ENCODE results near the gene P2RX1. TPM values are rescaled to one million over a fixed set of nuclear protein-coding genes. Genes with fewer than 3 reads are reported as not detected.

P2RX1 gene
- total RNA-seq, 1 experiment from 2014 or later, result not detected

DNA sequence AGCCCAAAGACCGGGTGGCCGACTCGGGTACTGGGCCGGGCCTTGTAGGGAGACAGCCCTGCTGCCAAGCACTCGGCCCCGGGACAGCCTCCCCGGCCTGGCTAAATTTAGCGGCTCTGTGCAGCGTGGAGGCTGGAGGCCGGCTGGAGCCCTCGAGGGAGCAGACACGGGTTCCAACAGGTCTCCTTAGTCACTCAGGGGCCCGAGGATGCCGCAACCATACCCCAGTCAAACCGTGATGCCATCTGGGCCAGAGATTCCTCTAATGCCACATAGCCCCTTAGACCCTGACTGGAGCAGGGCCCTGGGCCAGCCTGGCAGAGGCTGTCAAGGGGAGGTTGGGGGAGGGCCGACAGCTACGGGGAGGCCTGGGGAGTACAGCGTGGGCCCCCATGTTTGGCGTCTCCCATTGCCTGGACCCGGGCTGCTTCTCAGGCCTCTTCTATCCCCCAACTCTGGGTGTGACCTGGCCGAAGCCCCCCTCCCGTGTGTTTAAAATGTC lies 2.9 kb upstream of the P2RX1 start:
- DNase-seq, result no peak
- POLR2A ChIA-PET (ENCODE audit: unreplicated experiment), result no interaction called here
- Histone ChIP-seq H3K4me1 (replicated peaks; ENCODE audit: insufficient read depth) (no peaks in the 10 kb centered on the region), H2AFZ (no peak overlapping the region), H3K36me3 (ENCODE audit: low read depth) (no peaks in the 10 kb centered on the region), H3K27ac (no peak overlapping the region), H3K4me3 (no peak overlapping the region), H3K79me2 (ENCODE audit: low read depth) (no peaks in the 10 kb centered on the region), H3K9me3 (ENCODE audit: insufficient read depth, low read depth) (no peaks in the 10 kb centered on the region), H3K27me3 (ENCODE audit: insufficient read depth, low read depth) (0 out of 2 replicates have a peak, but pooled peaks cover 7% of the 10 kb centered on the region), H3K4me2 (no peak overlapping the region), H4K20me1 (ENCODE audit: insufficient read depth) (no peaks in the 10 kb centered on the region), H3K9me2 (ENCODE audit: insufficient read depth) (no peaks in the 10 kb centered on the region), H3F3A (ENCODE audit: insufficient read depth, low read depth) (no peaks in the 10 kb centered on the region)
- TF ChIP-seq, protein P1, sequence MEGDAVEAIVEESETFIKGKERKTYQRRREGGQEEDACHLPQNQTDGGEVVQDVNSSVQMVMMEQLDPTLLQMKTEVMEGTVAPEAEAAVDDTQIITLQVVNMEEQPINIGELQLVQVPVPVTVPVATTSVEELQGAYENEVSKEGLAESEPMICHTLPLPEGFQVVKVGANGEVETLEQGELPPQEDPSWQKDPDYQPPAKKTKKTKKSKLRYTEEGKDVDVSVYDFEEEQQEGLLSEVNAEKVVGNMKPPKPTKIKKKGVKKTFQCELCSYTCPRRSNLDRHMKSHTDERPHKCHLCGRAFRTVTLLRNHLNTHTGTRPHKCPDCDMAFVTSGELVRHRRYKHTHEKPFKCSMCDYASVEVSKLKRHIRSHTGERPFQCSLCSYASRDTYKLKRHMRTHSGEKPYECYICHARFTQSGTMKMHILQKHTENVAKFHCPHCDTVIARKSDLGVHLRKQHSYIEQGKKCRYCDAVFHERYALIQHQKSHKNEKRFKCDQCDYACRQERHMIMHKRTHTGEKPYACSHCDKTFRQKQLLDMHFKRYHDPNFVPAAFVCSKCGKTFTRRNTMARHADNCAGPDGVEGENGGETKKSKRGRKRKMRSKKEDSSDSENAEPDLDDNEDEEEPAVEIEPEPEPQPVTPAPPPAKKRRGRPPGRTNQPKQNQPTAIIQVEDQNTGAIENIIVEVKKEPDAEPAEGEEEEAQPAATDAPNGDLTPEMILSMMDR (conservative IDR thresholded peaks at IDR 0.05), result no peak
- intact Hi-C loops (cut with micrococcal nuclease; ENCODE audit: unreplicated experiment), result no loop called here
- no TSS peak for BruUV-seq (replicated peaks)
- CTCF ChIA-PET, result interaction anchor here (0.5 kb wide), 1 partner anchor 279 kb away, joined by 4 read pairs; no protein-coding TSS in a partner anchor

DNA sequence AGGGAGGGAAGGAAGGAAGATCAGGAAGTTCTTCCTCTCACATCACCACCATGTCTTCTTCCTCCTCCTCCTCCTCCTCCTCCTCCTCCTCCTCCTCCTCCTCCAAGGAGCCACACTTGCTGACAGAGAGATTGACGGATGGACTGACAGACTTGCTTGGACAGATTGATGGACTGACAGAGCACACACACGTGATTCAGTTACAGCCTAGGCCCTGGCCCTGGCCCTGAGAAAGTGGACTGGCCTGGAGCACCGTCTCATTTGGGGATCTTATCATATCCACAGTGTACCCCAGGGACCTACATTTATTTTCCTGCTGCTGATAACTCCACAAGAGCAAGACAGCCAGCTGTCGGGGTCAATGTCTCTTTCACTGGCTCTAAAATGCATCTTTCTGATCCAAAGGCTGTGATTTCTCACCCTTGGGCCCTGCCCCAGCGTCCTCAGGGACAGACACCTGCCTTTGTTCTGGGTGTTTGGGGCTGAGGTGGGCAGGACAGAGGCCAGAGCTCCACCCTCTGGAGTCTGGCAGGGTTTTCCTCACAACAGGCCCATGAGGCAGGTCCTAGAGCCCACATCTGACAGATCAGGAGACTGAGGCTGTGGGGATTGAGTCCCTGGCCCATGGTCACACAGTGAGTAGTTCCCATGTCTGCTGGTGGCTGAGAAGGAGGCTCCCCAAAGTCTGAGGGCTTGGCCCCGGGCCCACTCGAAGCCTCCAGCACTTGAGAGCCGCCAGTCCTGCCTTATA lies 2.3 kb upstream of the P2RX1 start:
- no peaks in the 10 kb centered on the region for H3K79me2 ChIP-seq (ENCODE audit: low read depth)
- no peaks in the 10 kb centered on the region for H4K20me1 ChIP-seq (ENCODE audit: insufficient read depth)
- TF ChIP-seq, protein P1 (conservative IDR thresholded peaks at IDR 0.05), result no peak
- no peak for TF ChIP-seq EZH2 (IDR thresholded peaks at IDR 0.05; ENCODE audit: low read depth)
- H3K4me2 ChIP-seq, result no peak overlapping the region
- H3K9me3 ChIP-seq (ENCODE audit: insufficient read depth, low read depth), result no peaks in the 10 kb centered on the region
- BruUV-seq (replicated peaks), result no TSS peak
- no peak overlapping the region for H3K27ac ChIP-seq
- no peaks in the 10 kb centered on the region for H3K4me1 ChIP-seq (replicated peaks; ENCODE audit: insufficient read depth)
- H3K9me2 ChIP-seq (ENCODE audit: insufficient read depth), result no peaks in the 10 kb centered on the region
- H2AFZ ChIP-seq, result no peak overlapping the region
- no peak for DNase-seq
- intact Hi-C loops (cut with micrococcal nuclease; ENCODE audit: unreplicated experiment), result no loop called here
- H3K27me3 ChIP-seq (ENCODE audit: insufficient read depth, low read depth), result 0 out of 2 replicates have a peak, but pooled peaks cover 7% of the 10 kb centered on the region
- ChIA-PET CTCF (no interaction called here), POLR2A (ENCODE audit: unreplicated experiment) (no interaction called here)
- H3K4me3 ChIP-seq, result no peak overlapping the region
- no peaks in the 10 kb centered on the region for H3K36me3 ChIP-seq (ENCODE audit: low read depth)
- no peaks in the 10 kb centered on the region for H3F3A ChIP-seq (ENCODE audit: insufficient read depth, low read depth)

DNA sequence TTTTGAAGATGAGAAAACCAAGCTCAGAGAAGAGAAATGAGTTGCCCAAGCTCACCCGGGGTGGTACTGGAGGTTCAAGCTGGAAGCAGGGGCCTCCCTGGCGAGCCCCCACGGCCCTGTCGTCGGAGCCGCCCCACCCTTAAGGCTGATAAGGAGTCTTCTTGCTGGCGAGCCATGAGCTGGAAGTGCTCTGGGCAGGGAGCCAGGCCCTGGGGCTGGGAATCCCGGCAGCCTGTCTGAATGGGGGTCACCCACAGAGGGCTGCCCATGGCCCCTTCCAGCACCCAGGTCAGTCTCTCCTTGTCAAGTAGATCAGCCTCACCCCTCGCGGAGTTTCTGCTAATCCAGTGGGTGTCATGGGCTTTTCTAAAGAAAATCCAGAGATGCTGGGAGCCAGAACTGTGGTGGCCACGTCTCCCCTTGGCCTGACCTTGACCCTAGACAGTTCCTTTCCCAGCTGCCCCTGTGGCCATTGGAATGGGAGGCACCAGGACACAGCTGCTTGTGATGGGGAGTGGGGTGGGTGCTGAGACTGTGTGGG lies 1.2 kb upstream of the P2RX1 start:
- Histone ChIP-seq H3K4me2 (no peak overlapping the region), H3K9me2 (ENCODE audit: insufficient read depth) (no peaks in the 10 kb centered on the region), H3F3A (ENCODE audit: insufficient read depth, low read depth) (no peaks in the 10 kb centered on the region), H2AFZ (no peak overlapping the region), H3K4me1 (replicated peaks; ENCODE audit: insufficient read depth) (no peaks in the 10 kb centered on the region), H3K9me3 (ENCODE audit: insufficient read depth, low read depth) (no peaks in the 10 kb centered on the region), H3K36me3 (ENCODE audit: low read depth) (no peaks in the 10 kb centered on the region), H3K27me3 (ENCODE audit: insufficient read depth, low read depth) (0 out of 2 replicates have a peak, but pooled peaks cover 7% of the 10 kb centered on the region), H3K4me3 (no peak overlapping the region), H3K79me2 (ENCODE audit: low read depth) (no peaks in the 10 kb centered on the region), H3K27ac (no peak overlapping the region), H4K20me1 (ENCODE audit: insufficient read depth) (no peaks in the 10 kb centered on the region)
- BruUV-seq (replicated peaks), result no TSS peak
- intact Hi-C loops (cut with micrococcal nuclease; ENCODE audit: unreplicated experiment), result no loop called here
- ChIA-PET POLR2A (ENCODE audit: unreplicated experiment) (interaction anchor here (0.6 kb wide), 1 partner anchor 24 kb away, joined by 3 read pairs; no protein-coding TSS in a partner anchor), CTCF (interaction anchor here (1.0 kb wide), 1 partner anchor 71 kb away, joined by 3 read pairs; the partner anchor contains the start of gene NCBP3)
- DNase-seq, result peak in 1 of 2 experiments; percentile 50
- TF ChIP-seq EZH2 (IDR thresholded peaks at IDR 0.05; ENCODE audit: low read depth), result no peak
- TF ChIP-seq, protein P1 (conservative IDR thresholded peaks at IDR 0.05), result no peak

All from PC-9 (cell line).